ENCODE data around the gene PRICKLE3.

The PRICKLE3 gene

GRCh38 chrX:49206543-49206942 lies 20.4 kb upstream of the PRICKLE3 start:
- no peak overlapping the region for H3K27ac ChIP-seq
- TF ChIP-seq CTCF (IDR thresholded peaks at IDR 0.05) (no peak), ZFX (IDR thresholded peaks at IDR 0.05; ENCODE audit: borderline replicate concordance) (no peak)

- H3K27ac ChIP-seq = no peak overlapping the region
- TF ChIP-seq ZFX (IDR thresholded peaks at IDR 0.05; ENCODE audit: borderline replicate concordance) (no peak), CTCF (IDR thresholded peaks at IDR 0.05) (no peak)
These were observed 19.3 kb upstream of the PRICKLE3 start for GRCh38 chrX:49205443-49205842.

GRCh38 chrX:49204709-49205108 lies 18.5 kb upstream of the PRICKLE3 start:
- no peak for TF ChIP-seq CTCF (IDR thresholded peaks at IDR 0.05)
- no peak for TF ChIP-seq ZFX (IDR thresholded peaks at IDR 0.05; ENCODE audit: borderline replicate concordance)
- H3K27ac ChIP-seq = no peak overlapping the region

- H3K27ac ChIP-seq = no peak overlapping the region
- no peak for TF ChIP-seq CTCF (IDR thresholded peaks at IDR 0.05)
- TF ChIP-seq ZFX (IDR thresholded peaks at IDR 0.05; ENCODE audit: borderline replicate concordance) = no peak
These were observed 17.8 kb upstream of the PRICKLE3 start for GRCh38 chrX:49204017-49204416.

GRCh38 chrX:49203536-49203935 lies 17.4 kb upstream of the PRICKLE3 start:
- no peak overlapping the region for H3K27ac ChIP-seq
- TF ChIP-seq CTCF (IDR thresholded peaks at IDR 0.05) (no peak), ZFX (IDR thresholded peaks at IDR 0.05; ENCODE audit: borderline replicate concordance) (no peak)

GRCh38 chrX:49202022-49202421 lies 15.8 kb upstream of the PRICKLE3 start:
- TF ChIP-seq ZFX (IDR thresholded peaks at IDR 0.05; ENCODE audit: borderline replicate concordance) (no peak), CTCF (IDR thresholded peaks at IDR 0.05) (no peak)
- no peak overlapping the region for H3K27ac ChIP-seq

GRCh38 chrX:49199906-49200771 lies 14.0 kb upstream of the PRICKLE3 start, which contains the start of gene SYP:
Gene SYP, minus strand, starts transcription at chrX:49200193. Its CDS starts 7 bp downstream, at chrX:49200186.
- TF ChIP-seq CTCF (IDR thresholded peaks at IDR 0.05) = no peak
- no peak for TF ChIP-seq ZFX (IDR thresholded peaks at IDR 0.05; ENCODE audit: borderline replicate concordance)
- H3K27ac ChIP-seq = peak within 1 kb of the TSS; percentile 56
